Measurements from ENCODE around the gene CFLAR. TPM values are rescaled to one million over a fixed set of nuclear protein-coding genes. Genes with fewer than 3 reads are reported as not detected.
A peak's percentile ranks its signal among the peaks of the same experiment; 100 is the strongest.

Gene CFLAR
- total and polyA plus RNA-seq, 2 of the 13 experiments (the other 11 are each of a cell fraction or from before 2014, with no cell fraction given), result 43.8 to 92.1 TPM

DNA sequence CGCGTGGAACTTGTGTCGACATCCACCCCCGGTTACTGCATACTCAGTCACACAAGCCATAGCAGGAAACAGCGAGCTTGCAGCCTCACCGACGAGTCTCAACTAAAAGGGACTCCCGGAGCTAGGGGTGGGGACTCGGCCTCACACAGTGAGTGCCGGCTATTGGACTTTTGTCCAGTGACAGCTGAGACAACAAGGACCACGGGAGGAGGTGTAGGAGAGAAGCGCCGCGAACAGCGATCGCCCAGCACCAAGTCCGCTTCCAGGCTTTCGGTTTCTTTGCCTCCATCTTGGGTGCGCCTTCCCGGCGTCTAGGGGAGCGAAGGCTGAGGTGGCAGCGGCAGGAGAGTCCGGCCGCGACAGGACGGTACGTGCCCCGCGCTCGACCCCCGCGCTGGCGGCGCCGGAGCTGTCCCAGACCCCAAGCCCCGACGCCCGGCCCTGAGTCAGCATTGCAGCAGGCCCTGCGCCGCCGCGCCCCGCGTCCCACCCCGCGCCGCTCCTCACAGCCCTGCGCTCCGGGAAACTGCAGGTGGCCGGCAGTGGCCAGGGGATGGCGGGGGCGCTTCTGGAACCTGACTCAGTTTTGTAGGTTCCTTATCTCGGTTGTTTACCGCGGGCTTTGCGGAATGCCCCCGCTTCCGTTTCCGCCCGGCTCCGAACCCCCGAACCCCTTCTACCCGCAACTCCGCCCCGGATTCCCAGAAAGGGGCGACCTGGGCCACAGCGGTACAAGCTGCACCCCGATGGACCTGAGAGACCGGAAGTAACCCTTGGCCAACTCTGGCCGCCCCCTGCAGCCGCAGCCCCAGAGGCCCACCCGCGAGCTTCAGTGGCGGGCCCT, at the start of gene CFLAR (continued):
- TF ChIP-seq, protein P1, sequence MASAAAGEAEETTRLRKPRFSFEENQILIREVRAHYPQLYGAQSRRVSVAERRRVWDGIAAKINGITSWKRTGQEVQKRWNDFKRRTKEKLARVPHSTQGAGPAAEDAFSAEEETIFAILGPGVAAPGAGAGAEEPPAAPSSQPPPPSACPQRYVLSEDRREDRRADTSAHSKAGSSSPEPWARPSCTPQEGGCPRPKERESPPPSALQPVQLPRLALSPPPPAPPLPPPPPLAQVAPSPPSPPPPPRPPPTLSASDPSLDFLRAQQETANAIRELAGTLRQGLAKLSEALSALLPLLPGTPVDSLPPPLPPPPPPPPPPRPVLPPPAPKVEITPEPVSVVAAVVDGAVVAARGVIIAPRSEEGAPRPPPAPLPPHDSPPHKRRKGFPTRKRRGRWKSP (CRISPR knock-in tag; IDR thresholded peaks at IDR 0.05), result no peak; the same call in none of the 2 replicates
- no peak; the same call in 1 of the 2 replicates for TF ChIP-seq GFI1 (CRISPR knock-in tag; IDR thresholded peaks at IDR 0.05; ENCODE audit: borderline replicate concordance)
- no peak; the same call in 1 of the 2 replicates for TF ChIP-seq PRMT3 (CRISPR knock-in tag; IDR thresholded peaks at IDR 0.05; ENCODE audit: borderline replicate concordance, low read depth)
- peak; percentile 91 to 94 for TF ChIP-seq POLR2A (IDR thresholded peaks at IDR 0.05; ENCODE audit: insufficient read depth in 1 of 2, low read depth in 2 of 2, low read length in 2 of 2)
- peak; percentile 93 for TF ChIP-seq PRDM15 (CRISPR knock-in tag; IDR thresholded peaks at IDR 0.05)
- peak; percentile 96 for TF ChIP-seq ZBTB42 (CRISPR knock-in tag; IDR thresholded peaks at IDR 0.05)
- TF ChIP-seq ZBTB34 (CRISPR knock-in tag; IDR thresholded peaks at IDR 0.05), result peak; percentile 40; the same call in 1 of the 2 replicates
- peak; percentile 98 for TF ChIP-seq ZBTB7B (CRISPR knock-in tag; IDR thresholded peaks at IDR 0.05)
- TF ChIP-seq ZNF768 (CRISPR knock-in tag; IDR thresholded peaks at IDR 0.05), result no peak; the same call in none of the 2 replicates
- TF ChIP-seq, protein P2, sequence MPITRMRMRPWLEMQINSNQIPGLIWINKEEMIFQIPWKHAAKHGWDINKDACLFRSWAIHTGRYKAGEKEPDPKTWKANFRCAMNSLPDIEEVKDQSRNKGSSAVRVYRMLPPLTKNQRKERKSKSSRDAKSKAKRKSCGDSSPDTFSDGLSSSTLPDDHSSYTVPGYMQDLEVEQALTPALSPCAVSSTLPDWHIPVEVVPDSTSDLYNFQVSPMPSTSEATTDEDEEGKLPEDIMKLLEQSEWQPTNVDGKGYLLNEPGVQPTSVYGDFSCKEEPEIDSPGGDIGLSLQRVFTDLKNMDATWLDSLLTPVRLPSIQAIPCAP (CRISPR knock-in tag; IDR thresholded peaks at IDR 0.05; ENCODE audit: low read depth), result no peak; the same call in 1 of the 2 replicates
- TF ChIP-seq MAF1 (CRISPR knock-in tag; IDR thresholded peaks at IDR 0.05; ENCODE audit: borderline replicate concordance), result peak; percentile 76; the same call in 1 of the 2 replicates
- TF ChIP-seq KAT2B (IDR thresholded peaks at IDR 0.05; ENCODE audit: borderline replicate concordance, low read depth, low read length), result no peak
- peak; percentile 51; the same call in 1 of the 2 replicates for TF ChIP-seq SMAD1 (CRISPR knock-in tag; IDR thresholded peaks at IDR 0.05; ENCODE audit: borderline replicate concordance, low read depth)
- TF ChIP-seq, protein P3, sequence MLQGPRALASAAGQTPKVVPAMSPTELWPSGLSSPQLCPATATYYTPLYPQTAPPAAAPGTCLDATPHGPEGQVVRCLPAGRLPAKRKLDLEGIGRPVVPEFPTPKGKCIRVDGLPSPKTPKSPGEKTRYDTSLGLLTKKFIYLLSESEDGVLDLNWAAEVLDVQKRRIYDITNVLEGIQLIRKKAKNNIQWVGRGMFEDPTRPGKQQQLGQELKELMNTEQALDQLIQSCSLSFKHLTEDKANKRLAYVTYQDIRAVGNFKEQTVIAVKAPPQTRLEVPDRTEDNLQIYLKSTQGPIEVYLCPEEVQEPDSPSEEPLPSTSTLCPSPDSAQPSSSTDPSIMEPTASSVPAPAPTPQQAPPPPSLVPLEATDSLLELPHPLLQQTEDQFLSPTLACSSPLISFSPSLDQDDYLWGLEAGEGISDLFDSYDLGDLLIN (CRISPR knock-in tag; IDR thresholded peaks at IDR 0.05; ENCODE audit: borderline replicate concordance), result 0 out of 2 replicates have a peak, but pooled peaks have one; percentile 19
- peak; percentile 41; the same call in 1 of the 2 replicates for TF ChIP-seq MAFF (IDR thresholded peaks at IDR 0.05; ENCODE audit: low read depth, low read length)
- no peak for TF ChIP-seq NFRKB (IDR thresholded peaks at IDR 0.05)
- TF ChIP-seq ZNF629 (CRISPR knock-in tag; conservative IDR thresholded peaks at IDR 0.05), result peak; percentile 25; the same call in 1 of the 2 replicates
- no peak for TF ChIP-seq ZBTB39 (CRISPR knock-in tag; IDR thresholded peaks at IDR 0.05)
